GM12874 (cell line): ENCODE data around the gene DNAJC25.

Experiments
- TF ChIP-seq, protein P1 (sequence below): IDR thresholded peaks from 2 replicates; pipeline ENCODE4 v1.5.1; 2011; ENCODE audit warnings: low read depth, mild to moderate bottlenecking, control low read depth, low read length, moderate library complexity; ENCODE audit not compliant: insufficient read depth

The DNAJC25 gene

GRCh38 chr9:111631214-111631971 is at the start of gene DNAJC25:
DNAJC25 (plus strand) TSS chr9:111631334; CDS start chr9:111631408, 74 bp downstream.
- TF ChIP-seq, protein P1, sequence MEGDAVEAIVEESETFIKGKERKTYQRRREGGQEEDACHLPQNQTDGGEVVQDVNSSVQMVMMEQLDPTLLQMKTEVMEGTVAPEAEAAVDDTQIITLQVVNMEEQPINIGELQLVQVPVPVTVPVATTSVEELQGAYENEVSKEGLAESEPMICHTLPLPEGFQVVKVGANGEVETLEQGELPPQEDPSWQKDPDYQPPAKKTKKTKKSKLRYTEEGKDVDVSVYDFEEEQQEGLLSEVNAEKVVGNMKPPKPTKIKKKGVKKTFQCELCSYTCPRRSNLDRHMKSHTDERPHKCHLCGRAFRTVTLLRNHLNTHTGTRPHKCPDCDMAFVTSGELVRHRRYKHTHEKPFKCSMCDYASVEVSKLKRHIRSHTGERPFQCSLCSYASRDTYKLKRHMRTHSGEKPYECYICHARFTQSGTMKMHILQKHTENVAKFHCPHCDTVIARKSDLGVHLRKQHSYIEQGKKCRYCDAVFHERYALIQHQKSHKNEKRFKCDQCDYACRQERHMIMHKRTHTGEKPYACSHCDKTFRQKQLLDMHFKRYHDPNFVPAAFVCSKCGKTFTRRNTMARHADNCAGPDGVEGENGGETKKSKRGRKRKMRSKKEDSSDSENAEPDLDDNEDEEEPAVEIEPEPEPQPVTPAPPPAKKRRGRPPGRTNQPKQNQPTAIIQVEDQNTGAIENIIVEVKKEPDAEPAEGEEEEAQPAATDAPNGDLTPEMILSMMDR: no peak

DNA sequence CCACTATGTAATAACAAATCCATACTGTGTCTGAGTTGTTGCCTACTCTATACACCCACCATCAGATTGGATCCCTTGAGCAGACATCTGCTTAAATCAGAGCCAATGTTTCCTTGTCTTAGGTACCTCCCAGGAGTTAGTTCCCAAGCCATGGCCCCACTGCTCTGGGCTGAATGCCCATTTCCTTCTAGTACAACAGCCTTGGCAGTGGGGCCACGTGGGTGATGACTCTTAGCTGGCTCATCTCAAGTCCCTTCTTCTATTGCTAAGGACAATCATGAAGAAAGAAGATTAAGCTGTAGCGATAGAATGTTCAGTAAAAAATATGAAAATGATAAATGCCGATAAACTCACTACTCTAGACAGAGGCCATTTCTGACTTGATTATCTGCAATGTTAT is 48.2 kb upstream of the DNAJC25 start:
- TF ChIP-seq, protein P1: no peak

DNA sequence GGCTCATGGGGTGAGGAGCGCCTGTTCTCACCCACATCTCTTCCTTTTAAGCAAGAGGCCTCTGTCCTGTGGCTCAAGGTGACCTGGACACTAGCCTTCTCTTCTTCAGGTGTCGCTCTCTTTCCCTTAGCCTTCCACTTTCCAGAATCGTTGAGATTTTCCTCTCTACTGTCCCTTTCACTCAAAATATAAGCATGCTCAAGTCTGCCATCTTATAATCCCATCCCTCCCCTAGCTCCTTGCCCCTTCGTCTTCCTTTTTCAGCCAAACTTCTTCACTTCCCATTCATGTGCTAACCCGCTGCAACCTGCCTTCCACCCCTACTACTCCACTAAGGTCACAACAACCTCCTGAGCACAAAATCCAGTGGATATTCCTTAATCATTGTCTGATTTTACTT is 44.8 kb upstream of the DNAJC25 start:
- TF ChIP-seq, protein P1: no peak

DNA sequence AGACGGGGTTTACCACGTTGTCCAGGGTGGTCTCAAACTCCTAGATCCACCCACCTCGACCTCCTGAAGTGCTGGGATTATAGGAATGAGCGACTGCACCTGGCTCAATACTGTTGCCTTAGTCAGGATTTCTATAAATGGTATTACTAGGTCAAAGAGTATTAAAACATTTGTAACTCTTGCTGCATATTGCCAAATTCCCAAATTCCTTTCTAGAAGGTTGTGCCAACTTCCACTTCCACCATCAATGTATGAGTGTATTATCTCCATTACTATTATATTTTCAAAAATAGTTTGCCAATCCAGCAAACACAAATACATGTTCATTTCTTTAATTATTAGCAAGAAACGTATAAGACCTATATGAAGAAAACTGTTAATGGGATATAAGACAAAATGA is 42.3 kb upstream of the DNAJC25 start:
- TF ChIP-seq, protein P1: no peak

DNA sequence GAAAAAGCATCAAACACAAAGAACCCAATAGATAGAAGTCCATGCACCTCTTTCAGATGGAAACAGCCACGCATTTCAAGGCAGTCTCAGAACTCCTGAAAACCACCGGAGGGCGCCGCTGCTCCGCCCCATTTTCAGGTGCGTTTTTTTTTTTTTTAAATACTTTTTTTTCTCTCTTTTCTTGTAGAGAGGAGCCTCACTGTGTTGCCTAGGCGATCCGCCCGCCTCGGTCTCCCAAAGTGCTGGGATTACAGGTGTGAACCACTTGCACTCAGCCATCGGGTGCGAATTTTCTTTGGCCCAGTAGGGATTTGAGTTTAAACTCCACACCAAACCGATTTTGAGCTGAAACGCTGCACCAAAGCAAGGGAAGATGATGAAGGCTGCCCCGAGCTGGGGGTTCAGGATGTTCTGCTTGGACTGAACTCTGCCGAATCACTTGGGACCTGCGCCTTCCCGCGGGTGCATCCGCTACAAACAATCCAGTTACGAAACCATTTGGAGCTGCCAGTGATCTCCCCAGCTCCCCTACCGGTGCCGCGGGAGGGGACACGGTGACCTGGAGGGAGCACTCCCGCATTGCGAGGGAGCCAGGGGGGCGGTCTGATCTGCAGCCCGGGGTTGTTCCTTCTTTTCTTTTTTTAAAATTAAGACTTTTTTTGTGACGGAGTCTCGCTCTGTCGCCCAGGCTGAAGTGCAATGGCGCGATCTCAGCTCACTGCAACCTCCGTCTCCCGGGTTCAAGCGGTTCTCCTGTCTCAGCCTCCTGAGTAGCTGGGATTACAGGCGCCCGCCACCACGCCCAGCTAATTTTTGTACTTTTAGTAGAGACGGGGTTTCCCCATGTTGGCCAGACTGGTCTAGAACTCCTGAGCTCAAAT is 33.0 kb upstream of the DNAJC25 start:
- TF ChIP-seq, protein P1: peak; percentile 71

DNA sequence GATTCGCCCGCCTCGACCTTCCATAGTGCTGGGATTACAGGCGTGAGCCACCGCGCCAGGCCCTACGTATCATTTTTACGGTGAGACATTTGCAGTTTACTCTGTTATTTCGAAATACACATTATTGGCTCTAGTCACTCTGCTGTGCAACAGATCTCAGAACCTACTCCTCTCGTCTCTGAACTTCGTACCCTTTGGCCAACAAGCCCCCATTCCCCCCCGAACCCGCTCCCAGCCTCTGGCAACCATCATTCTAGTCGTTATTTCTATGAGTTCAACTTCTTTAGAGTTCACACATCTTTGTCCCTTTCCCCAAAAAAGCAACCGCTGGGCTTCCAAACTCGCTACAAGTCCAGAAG is 32.4 kb upstream of the DNAJC25 start:
- TF ChIP-seq, protein P1: no peak

DNA sequence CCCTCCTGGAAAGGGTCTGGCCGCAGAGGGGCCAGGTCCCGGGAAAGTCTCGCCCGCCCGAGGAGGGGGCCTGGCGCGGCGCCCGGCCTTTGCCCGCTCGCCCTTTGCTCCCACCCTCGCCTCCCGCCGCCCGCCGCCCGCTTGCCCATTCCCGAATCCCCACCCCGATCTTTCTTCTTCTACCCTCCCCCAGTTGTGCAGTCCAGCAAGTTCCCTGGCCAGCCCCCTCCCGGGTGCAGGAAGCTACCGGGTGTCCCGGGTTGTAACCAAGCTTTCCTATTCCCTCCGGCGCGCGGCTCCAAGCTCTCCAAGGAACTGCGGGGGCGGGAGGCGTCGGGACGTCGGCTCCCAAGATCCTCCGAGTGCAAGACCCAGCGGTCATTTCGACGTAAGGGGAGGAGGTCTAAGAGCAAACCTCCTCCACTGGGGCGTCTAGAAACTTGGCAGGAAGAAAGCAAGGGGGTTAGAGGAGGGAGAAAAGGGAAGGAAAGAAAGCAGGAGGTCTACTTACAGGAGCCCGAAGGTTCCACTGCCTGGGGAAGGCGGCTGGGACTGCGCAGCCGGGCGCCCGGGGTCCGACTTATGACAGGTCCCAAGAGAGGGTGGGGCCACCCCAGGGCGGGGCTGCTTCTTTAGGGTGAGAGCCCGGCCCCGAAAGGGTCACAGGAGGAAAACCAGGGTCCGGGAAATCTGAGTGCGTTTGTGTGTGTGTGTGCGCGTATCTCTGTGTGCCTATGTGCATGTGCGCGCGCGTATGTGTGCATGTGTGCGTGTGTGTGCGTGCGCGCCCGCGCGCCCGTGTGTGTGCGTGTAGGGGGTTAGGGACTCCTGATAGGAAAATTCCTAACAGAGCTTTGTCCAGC is 31.8 kb upstream of the DNAJC25 start, which contains the start of gene PTGR1:
Gene PTGR1, minus strand, starts transcription at position 556 of the 863 bp plus-strand sequence. CDS start 2,225 bp downstream, outside the sequence.
- TF ChIP-seq, protein P1: no peak
